ENCODE measurements around the gene RCAN2.

- TF ChIP-seq POLR2A (IDR thresholded peaks at IDR 0.05; ENCODE audit: low read depth, low read length), result no peak
- TF ChIP-seq SPI1 (IDR thresholded peaks at IDR 0.05; ENCODE audit: low read depth, low read length), result no peak
- no peak for TF ChIP-seq TAF1 (IDR thresholded peaks at IDR 0.05; ENCODE audit: low read depth, low read length)
- TF ChIP-seq POLR2AphosphoS5 (IDR thresholded peaks at IDR 0.05; ENCODE audit: low read depth, low read length), result no peak
Observed at GRCh38 chr6:46509063-46509462, 17.8 kb upstream of the RCAN2 start.

Measured in GM12891 (cell line).